Activated T-cell treated with anti-CD3 and anti-CD28 coated beads, Interleukin-2, amount 50 U/mL, for 72 hours (primary cell): ENCODE data around the gene LRSAM1. TPM values are rescaled to one million over a fixed set of nuclear protein-coding genes. Genes with fewer than 3 reads are reported as not detected.

Experiments
- ATAC-seq, 2 donors: fragments of 150-1000 bp; cut with Tn5 transposase; replicated peaks in 1 of 2; 2 replicates each; pipeline ENCODE4 v1.10.0; 2021; ENCODE audit warnings: moderate library complexity in 2 of 2, mild to moderate bottlenecking in 1 of 2
- DNase-seq, 2 donors: peaks; one replicate each; pipeline ENCODE4 v3.0.0; 2021 to 2022; ENCODE audit warnings: mixed read lengths in 1 of 2
- H3K27ac Mint-ChIP-seq: one replicate; pipeline ENCODE4 v1.8.0; 2022; ENCODE audit warnings: mild to moderate bottlenecking, moderate library complexity, mixed read lengths
- H3K27me3 Mint-ChIP-seq: one replicate; pipeline ENCODE4 v1.8.0; 2022; ENCODE audit warnings: low read depth, mixed read lengths
- H3K36me3 Mint-ChIP-seq, 2 donors: one replicate each; pipeline ENCODE4 v1.8.0; 2022; ENCODE audit warnings: mixed read lengths in 2 of 2, mild to moderate bottlenecking in 1 of 2; ENCODE audit not compliant: insufficient read depth in 2 of 2
- H3K4me1 Mint-ChIP-seq: one replicate; pipeline ENCODE4 v1.8.0; 2022; ENCODE audit warnings: low read depth, mixed read lengths
- H3K4me3 Mint-ChIP-seq, 2 donors: one replicate each; pipeline ENCODE4 v1.8.0; 2022; ENCODE audit warnings: mild to moderate bottlenecking in 2 of 2, mixed read lengths in 2 of 2, moderate library complexity in 2 of 2
- H3K9me3 Mint-ChIP-seq, 2 donors: one replicate each; pipeline ENCODE4 v1.8.0; 2022; ENCODE audit warnings: mixed read lengths in 2 of 2
- total RNA-seq, 2 donors: library from RNA; stranded (reverse); gene quantifications; one replicate each; pipeline ENCODE4 v1.2.3, GENCODE V29; 2022

The LRSAM1 gene
- total RNA-seq, 2 donors from 2014 or later: 30.5 to 33.8 TPM

GRCh38 chr9:127444283-127444920, 6.9 kb upstream of the LRSAM1 start:
- peak in 1 of 2 donors; percentile 1 for ATAC-seq
- no peak for DNase-seq
- H3K4me3 Mint-ChIP-seq: no peak overlapping the region
- peaks cover 31% of the 10 kb centered on the region for H3K4me1 Mint-ChIP-seq
- H3K36me3 Mint-ChIP-seq: peaks cover 59 to 76% of the 10 kb centered on the region in 2 donors
- H3K27ac Mint-ChIP-seq: peak overlapping the region; percentile 52
- no peaks in the 10 kb centered on the region for H3K27me3 Mint-ChIP-seq
- peaks cover 2 to 12% of the 10 kb centered on the region in 2 donors for H3K9me3 Mint-ChIP-seq

DNA sequence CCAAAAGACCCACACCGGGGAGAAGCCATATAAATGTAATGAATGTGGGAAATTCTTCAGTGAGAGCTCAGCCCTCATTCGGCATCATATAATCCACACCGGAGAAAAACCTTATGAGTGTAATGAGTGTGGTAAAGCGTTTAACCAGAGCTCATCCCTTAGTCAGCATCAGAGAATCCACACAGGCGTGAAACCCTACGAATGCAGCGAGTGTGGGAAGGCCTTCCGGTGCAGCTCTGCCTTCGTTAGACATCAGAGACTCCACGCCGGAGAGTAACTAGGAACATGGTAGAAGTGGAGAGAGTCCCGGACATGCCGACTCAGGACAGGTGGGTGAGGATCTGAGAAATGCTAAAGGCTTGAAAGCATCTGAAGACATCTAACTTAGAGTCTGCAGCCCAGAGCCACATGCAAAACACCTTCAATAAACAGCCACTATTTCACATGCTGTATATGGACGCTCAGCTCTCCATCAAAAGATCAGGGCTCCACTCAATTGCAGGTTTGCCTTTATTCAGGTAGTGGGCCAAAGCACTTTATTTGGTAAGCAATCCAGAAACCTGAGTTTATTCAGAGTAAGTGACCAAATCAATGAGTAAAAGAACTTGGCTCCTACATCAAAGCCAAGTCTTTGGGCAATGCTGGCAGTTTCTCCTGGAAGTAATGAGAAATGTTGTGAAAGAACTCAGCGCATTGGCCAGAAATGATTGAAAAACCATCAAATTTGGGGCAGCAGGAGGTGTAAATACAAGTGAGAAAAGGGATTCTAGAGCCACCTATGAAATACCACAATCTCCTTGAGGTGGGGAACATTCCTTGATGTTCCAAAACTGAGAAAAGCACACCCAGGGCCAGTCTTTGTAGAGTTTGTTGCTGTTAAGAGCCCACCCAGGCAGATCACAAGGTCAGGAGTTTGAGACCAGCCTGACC, 6.1 kb upstream of the LRSAM1 start:
- Mint-ChIP-seq H3K27ac (peak overlapping the region; percentile 52), H3K9me3 (peaks cover 2 to 12% of the 10 kb centered on the region in 2 donors)
- ATAC-seq: peak in 1 of 2 donors; percentile 3

DNA sequence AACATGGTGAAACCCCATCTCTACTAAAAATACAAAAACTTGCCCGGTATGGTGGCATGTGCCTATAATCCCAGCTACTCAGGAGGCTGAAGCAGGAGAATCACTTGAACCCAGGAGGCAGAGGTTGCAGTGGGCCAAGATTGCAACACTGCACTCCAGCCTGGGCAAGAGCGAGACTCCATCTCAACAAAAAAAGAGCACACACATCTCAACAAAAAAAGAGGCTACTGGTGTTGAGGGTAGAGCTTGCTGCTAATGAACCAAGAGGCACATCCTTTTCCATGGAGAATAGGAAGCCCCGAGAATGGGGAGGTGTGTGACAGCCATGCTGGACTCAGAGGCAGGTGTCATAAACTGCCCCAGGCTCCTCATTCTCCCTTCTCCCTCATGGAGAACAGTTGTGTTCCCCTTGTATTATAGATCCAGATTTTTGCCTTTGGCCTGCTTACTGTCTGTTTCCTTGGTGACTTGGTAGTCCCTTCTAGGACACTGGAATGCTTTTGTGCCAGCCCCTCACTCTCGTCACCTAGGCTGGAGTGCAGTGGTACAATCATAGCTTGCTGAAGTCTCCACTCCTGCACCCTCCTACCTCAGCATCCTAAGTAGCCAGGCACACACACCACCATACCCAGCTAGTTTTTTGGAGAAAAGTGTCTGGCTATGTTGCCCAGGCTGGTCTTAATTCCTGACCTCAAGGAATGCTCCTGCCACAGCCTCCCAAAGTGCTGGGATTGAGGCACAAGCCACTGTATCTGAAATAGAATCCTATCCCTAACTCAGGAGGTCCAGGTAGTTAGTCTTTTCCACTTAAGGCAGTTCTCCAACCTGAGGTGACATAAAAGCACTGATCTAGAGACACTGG, 5.2 kb upstream of the LRSAM1 start:
- Mint-ChIP-seq H3K27ac (peak overlapping the region; percentile 61), H3K27me3 (no peaks in the 10 kb centered on the region), H3K9me3 (peaks cover 2 to 12% of the 10 kb centered on the region in 2 donors), H3K4me1 (peaks cover 43% of the 10 kb centered on the region), H3K4me3 (no peak overlapping the region), H3K36me3 (peaks cover 59 to 79% of the 10 kb centered on the region in 2 donors)
- DNase-seq (no peak), ATAC-seq (no peak)

More for the DNA sequence above, 6.1 kb upstream of the LRSAM1 start:
- no peak overlapping the region for H3K4me3 Mint-ChIP-seq
- DNase-seq: no peak
- no peaks in the 10 kb centered on the region for H3K27me3 Mint-ChIP-seq
- H3K36me3 Mint-ChIP-seq: peaks cover 63 to 82% of the 10 kb centered on the region in 2 donors
- peaks cover 39% of the 10 kb centered on the region for H3K4me1 Mint-ChIP-seq

DNA sequence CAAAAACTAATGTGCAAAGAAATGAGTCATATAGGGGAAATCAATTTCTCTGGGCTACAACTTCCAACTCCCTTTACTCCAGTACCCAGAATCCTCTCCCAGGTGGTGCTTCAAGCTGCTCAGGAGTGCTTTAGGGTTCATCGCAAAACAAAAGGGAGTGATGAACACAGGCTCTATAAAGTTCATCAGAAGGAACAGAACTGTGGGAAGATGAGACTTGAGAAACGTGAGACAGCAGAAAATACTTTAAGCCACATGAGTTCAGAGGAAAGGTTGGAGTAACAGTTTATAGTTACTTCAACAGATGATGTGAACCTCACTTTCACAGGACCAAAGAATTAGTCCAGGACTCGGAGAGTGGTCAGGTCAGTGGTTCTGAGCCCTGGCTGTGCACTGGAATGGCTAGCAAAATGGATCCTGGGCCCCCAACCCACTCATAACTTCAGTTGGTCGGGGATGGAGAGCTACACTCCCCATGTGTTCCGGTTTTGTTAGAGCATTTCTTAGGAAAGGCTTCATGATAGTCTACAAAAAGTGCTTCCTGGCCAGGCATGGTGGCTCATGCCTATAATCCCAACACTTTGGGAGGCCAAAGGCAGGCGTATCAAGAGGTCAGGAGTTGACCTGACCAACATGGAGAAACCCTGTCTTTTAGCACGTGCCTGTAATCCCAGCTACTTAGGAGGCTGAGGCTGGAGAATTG, 4.4 kb upstream of the LRSAM1 start:
- peaks cover 2 to 12% of the 10 kb centered on the region in 2 donors for H3K9me3 Mint-ChIP-seq
- no peaks in the 10 kb centered on the region for H3K27me3 Mint-ChIP-seq
- ATAC-seq (no peak), DNase-seq (no peak)
- peak overlapping the region; percentile 61 for H3K27ac Mint-ChIP-seq
- H3K4me1 Mint-ChIP-seq: peaks cover 43% of the 10 kb centered on the region
- peaks cover 58 to 75% of the 10 kb centered on the region in 2 donors for H3K36me3 Mint-ChIP-seq
- H3K4me3 Mint-ChIP-seq: peak overlapping the region; percentile 17 to 46

DNA sequence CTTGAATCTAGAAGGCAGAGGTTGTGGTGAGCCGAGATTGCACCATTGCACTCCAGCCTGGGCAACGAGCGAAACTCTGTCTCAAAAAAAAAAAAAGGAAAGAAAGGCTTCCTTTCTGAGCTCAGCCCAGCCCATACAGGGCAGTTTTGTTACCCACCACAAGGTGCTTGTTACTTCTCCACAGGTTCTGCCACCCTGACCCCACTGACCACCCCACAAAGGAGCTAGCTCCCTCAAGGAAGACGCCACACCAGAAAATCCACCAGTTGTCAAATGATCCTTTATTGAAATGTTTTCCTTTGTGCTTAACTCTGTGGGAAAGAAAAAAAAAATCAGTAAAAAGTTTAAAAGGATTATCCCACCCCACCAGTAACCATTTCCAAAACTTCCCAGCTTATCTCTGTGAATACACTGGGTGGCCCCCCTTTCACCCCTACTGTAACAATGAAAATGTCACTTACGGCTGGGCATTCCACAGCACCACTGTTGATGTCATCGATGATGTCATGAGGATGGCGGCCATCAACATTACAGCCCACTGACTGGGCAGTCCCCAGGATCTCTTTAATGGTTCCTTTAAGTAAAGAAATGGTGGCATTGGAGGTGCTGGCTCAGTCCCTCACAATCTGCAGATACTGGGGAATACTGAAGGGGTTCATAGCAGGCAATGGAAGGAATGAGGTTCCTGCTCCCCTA, 3.7 kb upstream of the LRSAM1 start:
- Mint-ChIP-seq H3K27me3 (no peaks in the 10 kb centered on the region), H3K4me3 (peak overlapping the region; percentile 17 to 91), H3K27ac (peak overlapping the region; percentile 91), H3K36me3 (peaks cover 56 to 72% of the 10 kb centered on the region in 2 donors), H3K9me3 (peaks cover 2 to 12% of the 10 kb centered on the region in 2 donors), H3K4me1 (peaks cover 43% of the 10 kb centered on the region)
- DNase-seq (no peak), ATAC-seq (no peak)

DNA sequence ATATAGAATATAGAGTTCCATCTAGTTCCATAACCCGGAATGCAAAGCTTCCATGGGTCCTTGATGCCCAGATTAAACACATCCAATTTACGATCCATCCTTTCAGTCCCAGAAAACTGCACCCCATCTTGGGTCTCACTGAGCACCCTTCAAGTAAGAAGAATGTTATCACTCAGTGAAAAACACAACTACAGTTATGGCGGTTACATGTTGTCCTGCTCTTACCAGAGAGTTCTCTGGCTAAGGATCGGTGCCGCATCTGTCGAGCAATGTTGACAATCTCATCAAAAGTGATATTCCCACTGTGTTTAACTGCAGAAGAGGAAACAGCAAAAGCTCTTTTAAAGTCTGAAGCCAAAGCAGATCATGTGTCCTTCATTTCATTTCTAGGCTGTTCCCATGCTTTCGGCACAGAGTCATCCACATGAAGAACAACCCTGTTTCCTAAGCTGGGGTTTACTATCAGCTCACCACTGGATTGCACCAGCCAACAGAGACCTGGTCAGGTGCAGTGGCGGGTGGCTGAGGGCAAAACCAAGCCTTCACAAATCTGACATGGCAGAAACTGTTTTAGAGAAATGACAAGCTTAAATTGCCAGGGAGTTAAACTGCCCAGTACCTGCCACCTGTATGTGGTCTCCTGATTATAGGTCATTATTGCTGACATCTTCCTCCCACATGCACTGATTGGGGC, 3.1 kb upstream of the LRSAM1 start:
- peaks cover 54 to 71% of the 10 kb centered on the region in 2 donors for H3K36me3 Mint-ChIP-seq
- H3K4me1 Mint-ChIP-seq: peaks cover 43% of the 10 kb centered on the region
- H3K4me3 Mint-ChIP-seq: peak overlapping the region; percentile 91 to 94
- H3K27me3 Mint-ChIP-seq: no peaks in the 10 kb centered on the region
- no peak for ATAC-seq
- peak overlapping the region; percentile 91 for H3K27ac Mint-ChIP-seq
- peaks cover 2 to 12% of the 10 kb centered on the region in 2 donors for H3K9me3 Mint-ChIP-seq
- no peak for DNase-seq

DNA sequence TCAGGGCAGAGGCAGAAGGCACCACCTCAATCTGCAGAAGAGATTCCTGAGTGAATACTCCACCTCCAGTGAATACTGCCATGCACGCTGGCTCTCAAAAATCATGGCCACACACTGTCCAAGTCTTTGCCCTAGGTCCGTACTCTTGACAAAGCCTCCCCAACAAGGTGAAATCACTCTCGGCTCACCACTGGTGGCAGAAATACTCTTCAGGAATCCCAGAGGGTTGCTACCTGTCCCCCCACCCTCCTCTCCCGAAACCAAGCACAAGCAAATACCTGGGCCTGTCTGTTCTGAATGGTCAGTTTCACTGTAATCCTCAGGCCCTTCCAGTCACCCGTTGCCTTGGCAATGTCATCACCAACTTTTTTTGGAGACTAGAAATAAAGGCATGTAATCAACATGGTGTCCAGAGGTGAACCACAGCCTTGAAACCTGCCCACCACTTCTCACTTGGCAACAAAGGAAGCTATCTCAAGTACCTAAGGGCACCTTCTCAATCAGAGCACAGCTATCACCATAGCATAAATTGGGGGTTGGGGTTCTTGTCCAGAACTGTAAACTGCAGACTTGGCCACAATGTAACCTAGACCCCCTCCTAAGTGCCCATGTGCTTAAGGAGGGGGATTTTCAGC, 1.9 kb upstream of the LRSAM1 start:
- H3K4me1 Mint-ChIP-seq: peaks cover 43% of the 10 kb centered on the region
- DNase-seq (no peak), ATAC-seq (no peak)
- peaks cover 2 to 9% of the 10 kb centered on the region in 2 donors for H3K9me3 Mint-ChIP-seq
- peaks cover 47 to 59% of the 10 kb centered on the region in 2 donors for H3K36me3 Mint-ChIP-seq
- peak overlapping the region; percentile 91 for H3K27ac Mint-ChIP-seq
- H3K27me3 Mint-ChIP-seq: no peaks in the 10 kb centered on the region
- peak overlapping the region; percentile 91 to 94 for H3K4me3 Mint-ChIP-seq

- H3K4me3 Mint-ChIP-seq: peak overlapping the region; percentile 91 to 94
- peaks cover 39 to 50% of the 10 kb centered on the region in 2 donors for H3K36me3 Mint-ChIP-seq
- H3K4me1 Mint-ChIP-seq: peaks cover 43% of the 10 kb centered on the region
- peaks cover 0 to 2% of the 10 kb centered on the region in 2 donors for H3K9me3 Mint-ChIP-seq
- ATAC-seq: peak; percentile 0 to 4
- DNase-seq: no peak
- H3K27ac Mint-ChIP-seq: peak overlapping the region; percentile 91
- no peaks in the 10 kb centered on the region for H3K27me3 Mint-ChIP-seq
Observed at GRCh38 chr9:127450243-127450760, 1.0 kb upstream of the LRSAM1 start.

GRCh38 chr9:127451608-127451857, 223 bp downstream of the LRSAM1 start:
- no peaks in the 10 kb centered on the region for H3K27me3 Mint-ChIP-seq

DNA sequence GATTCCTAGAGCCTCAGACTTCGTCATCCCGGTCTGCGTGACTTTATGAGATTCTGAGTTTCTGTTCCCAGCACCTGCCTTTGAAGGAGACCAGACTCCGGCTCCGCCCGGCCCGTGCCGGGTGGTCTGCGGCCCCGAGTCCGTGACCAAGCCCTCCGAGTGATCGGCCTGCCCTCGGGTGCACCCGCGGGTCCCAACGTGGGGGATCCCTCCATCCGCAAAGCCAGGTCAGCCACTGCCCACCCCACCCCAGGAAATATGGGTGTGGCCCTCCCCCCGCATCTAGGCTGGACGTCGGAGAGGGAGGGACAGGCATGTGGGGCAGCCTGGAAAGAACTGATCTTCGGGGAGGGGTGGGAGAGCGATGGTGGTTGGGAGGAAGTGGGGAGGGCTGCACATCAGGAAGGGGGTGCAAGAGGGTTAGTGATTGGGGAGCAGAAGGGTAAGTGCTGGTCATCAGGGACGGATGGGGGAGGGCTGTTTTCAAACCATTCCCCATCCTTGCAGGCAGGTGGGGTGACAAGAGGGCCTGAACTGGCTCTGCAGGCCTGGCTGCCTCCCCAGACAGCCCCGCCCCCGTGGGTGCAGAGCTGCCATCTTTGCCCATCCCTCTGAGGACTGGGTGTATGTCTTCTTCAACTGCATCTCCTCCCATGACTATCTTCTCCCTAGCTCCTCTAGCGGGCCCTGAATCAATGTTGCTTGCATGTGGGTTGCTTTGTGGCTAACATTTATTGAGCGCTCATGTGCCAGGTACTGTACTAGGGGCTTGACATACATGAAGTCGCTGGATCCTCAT, 747 bp downstream of the LRSAM1 start:
- peak overlapping the region; percentile 91 to 94 for H3K4me3 Mint-ChIP-seq
- peak overlapping the region; percentile 91 for H3K27ac Mint-ChIP-seq
- H3K27me3 Mint-ChIP-seq: no peaks in the 10 kb centered on the region
- DNase-seq (peak; percentile 62 to 66), ATAC-seq (peak; percentile 17 to 19)
- H3K36me3 Mint-ChIP-seq: peaks cover 28 to 41% of the 10 kb centered on the region in 2 donors
- no peaks in the 10 kb centered on the region for H3K9me3 Mint-ChIP-seq
- H3K4me1 Mint-ChIP-seq: peaks cover 33% of the 10 kb centered on the region

More at GRCh38 chr9:127451608-127451857, 223 bp downstream of the LRSAM1 start:
- Mint-ChIP-seq H3K9me3 (no peaks in the 10 kb centered on the region), H3K36me3 (peaks cover 32 to 45% of the 10 kb centered on the region in 2 donors), H3K4me1 (peaks cover 39% of the 10 kb centered on the region), H3K4me3 (peak overlapping the region; percentile 91 to 94), H3K27ac (peak overlapping the region; percentile 91)
- ATAC-seq (peak in 1 of 2 donors; percentile 10), DNase-seq (no peak)
